Measurements from ENCODE around the gene MEIS2.

The MEIS2 gene

GRCh38 chr15:37077623-37078351 is 22.6 kb downstream of the MEIS2 start:
- ChIA-PET POLR2A (no interaction called here), CTCF (interaction anchor here (0.6 kb wide), 1 partner anchor 1327 kb away, joined by 3 read pairs; no protein-coding TSS in a partner anchor)
- no peaks in the 10 kb centered on the region for H3K9me3 ChIP-seq (ENCODE audit: control insufficient read depth, insufficient read depth, low read depth, low read length)
- no peak overlapping the region for H3K4me3 ChIP-seq (ENCODE audit: low read depth, low read length)
- H3K27ac ChIP-seq (ENCODE audit: extremely low read depth, low read depth, low read length), result no peak overlapping the region
- peaks cover 29% of the 10 kb centered on the region for H3K4me1 ChIP-seq (ENCODE audit: control insufficient read depth, insufficient read depth, low read length)
- TF ChIP-seq ATF2 (tag by site-specific recombination; IDR thresholded peaks at IDR 0.05; ENCODE audit: low read depth) (no peak), PATZ1 (tag by site-specific recombination; IDR thresholded peaks at IDR 0.05) (no peak), SP3 (tag by site-specific recombination; IDR thresholded peaks at IDR 0.05) (no peak), ZNF791 (tag by site-specific recombination; IDR thresholded peaks at IDR 0.05) (no peak), ZNF174 (tag by site-specific recombination; IDR thresholded peaks at IDR 0.05) (no peak)
- peaks cover 0 to 6% of the 10 kb centered on the region in 2 experiments; a peak in 1 of 3 replicates for H3K36me3 ChIP-seq (ENCODE audit: control insufficient read depth in 2 of 2, insufficient read depth in 1 of 2, low read length in 2 of 2)

GRCh38 chr15:37076543-37076942 is 23.8 kb downstream of the MEIS2 start:
- Histone ChIP-seq H3K9me3 (ENCODE audit: control insufficient read depth, insufficient read depth, low read depth, low read length) (no peaks in the 10 kb centered on the region), H3K4me3 (ENCODE audit: low read depth, low read length) (no peak overlapping the region), H3K36me3 (ENCODE audit: control insufficient read depth in 2 of 2, insufficient read depth in 1 of 2, low read length in 2 of 2) (peaks cover 0 to 3% of the 10 kb centered on the region in 2 experiments; a peak in 1 of 3 replicates), H3K27ac (ENCODE audit: extremely low read depth, low read depth, low read length) (no peak overlapping the region), H3K4me1 (ENCODE audit: control insufficient read depth, insufficient read depth, low read length) (peaks cover 29% of the 10 kb centered on the region)
- POLR2A ChIA-PET, result no interaction called here
- CTCF ChIA-PET, result no interaction called here
- TF ChIP-seq ZNF76 (tag by site-specific recombination; IDR thresholded peaks at IDR 0.05; ENCODE audit: borderline replicate concordance, low read depth), result no peak
- no peak for TF ChIP-seq ZNF266 (tag by site-specific recombination; IDR thresholded peaks at IDR 0.05; ENCODE audit: low read depth)
- no peak for TF ChIP-seq RBAK (tag by site-specific recombination; IDR thresholded peaks at IDR 0.05)
- no peak for TF ChIP-seq PRDM1 (tag by site-specific recombination; IDR thresholded peaks at IDR 0.05)
- no peak for TF ChIP-seq MEIS1 (CRISPR knock-in tag; IDR thresholded peaks at IDR 0.05; ENCODE audit: borderline replicate concordance)
- TF ChIP-seq ZNF530 (tag by site-specific recombination; IDR thresholded peaks at IDR 0.05; ENCODE audit: low read depth), result no peak
- TF ChIP-seq BCL6B (tag by site-specific recombination; IDR thresholded peaks at IDR 0.05), result no peak
- no peak for TF ChIP-seq ZXDB (tag by site-specific recombination; IDR thresholded peaks at IDR 0.05)

- H3K4me1 ChIP-seq (ENCODE audit: control insufficient read depth, insufficient read depth, low read length), result peaks cover 25% of the 10 kb centered on the region
- no peak overlapping the region for H3K27ac ChIP-seq (ENCODE audit: extremely low read depth, low read depth, low read length)
- no peak overlapping the region for H3K4me3 ChIP-seq (ENCODE audit: low read depth, low read length)
- no peaks in the 10 kb centered on the region for H3K9me3 ChIP-seq (ENCODE audit: control insufficient read depth, insufficient read depth, low read depth, low read length)
- H3K36me3 ChIP-seq (ENCODE audit: control insufficient read depth in 2 of 2, insufficient read depth in 1 of 2, low read length in 2 of 2), result peaks cover 0 to 3% of the 10 kb centered on the region in 2 experiments; a peak in 1 of 3 replicates
- CTCF ChIA-PET, result no interaction called here
- POLR2A ChIA-PET, result no interaction called here
- TF ChIP-seq BCL6B (tag by site-specific recombination; IDR thresholded peaks at IDR 0.05), result no peak
- TF ChIP-seq ZSCAN30 (tag by site-specific recombination; IDR thresholded peaks at IDR 0.05), result no peak
- TF ChIP-seq OVOL3 (tag by site-specific recombination; IDR thresholded peaks at IDR 0.05), result no peak
- no peak for TF ChIP-seq ZNF202 (tag by site-specific recombination; IDR thresholded peaks at IDR 0.05; ENCODE audit: borderline replicate concordance)
- TF ChIP-seq EGR2 (tag by site-specific recombination; IDR thresholded peaks at IDR 0.05; ENCODE audit: low read depth), result no peak
- TF ChIP-seq ZEB2 (tag by site-specific recombination; IDR thresholded peaks at IDR 0.05), result no peak
- no peak for TF ChIP-seq ZNF837 (tag by site-specific recombination; IDR thresholded peaks at IDR 0.05)
- no peak for TF ChIP-seq KLF17 (tag by site-specific recombination; IDR thresholded peaks at IDR 0.05)
- no peak for TF ChIP-seq KLF16 (tag by site-specific recombination; IDR thresholded peaks at IDR 0.05)
Measured at GRCh38 chr15:37075777-37076176, 24.6 kb downstream of the MEIS2 start.

All from HEK293 (cell line).